ENCODE data around the gene ME1. TPM values are rescaled to one million over a fixed set of nuclear protein-coding genes. Genes with fewer than 3 reads are reported as not detected.

Gene ME1
- total and polyA plus RNA-seq, 9 of the 15 experiments (the other 6 are each of a cell fraction or from before 2014, with no cell fraction given): 3.2 to 10.4 (median 5.5) TPM

DNA sequence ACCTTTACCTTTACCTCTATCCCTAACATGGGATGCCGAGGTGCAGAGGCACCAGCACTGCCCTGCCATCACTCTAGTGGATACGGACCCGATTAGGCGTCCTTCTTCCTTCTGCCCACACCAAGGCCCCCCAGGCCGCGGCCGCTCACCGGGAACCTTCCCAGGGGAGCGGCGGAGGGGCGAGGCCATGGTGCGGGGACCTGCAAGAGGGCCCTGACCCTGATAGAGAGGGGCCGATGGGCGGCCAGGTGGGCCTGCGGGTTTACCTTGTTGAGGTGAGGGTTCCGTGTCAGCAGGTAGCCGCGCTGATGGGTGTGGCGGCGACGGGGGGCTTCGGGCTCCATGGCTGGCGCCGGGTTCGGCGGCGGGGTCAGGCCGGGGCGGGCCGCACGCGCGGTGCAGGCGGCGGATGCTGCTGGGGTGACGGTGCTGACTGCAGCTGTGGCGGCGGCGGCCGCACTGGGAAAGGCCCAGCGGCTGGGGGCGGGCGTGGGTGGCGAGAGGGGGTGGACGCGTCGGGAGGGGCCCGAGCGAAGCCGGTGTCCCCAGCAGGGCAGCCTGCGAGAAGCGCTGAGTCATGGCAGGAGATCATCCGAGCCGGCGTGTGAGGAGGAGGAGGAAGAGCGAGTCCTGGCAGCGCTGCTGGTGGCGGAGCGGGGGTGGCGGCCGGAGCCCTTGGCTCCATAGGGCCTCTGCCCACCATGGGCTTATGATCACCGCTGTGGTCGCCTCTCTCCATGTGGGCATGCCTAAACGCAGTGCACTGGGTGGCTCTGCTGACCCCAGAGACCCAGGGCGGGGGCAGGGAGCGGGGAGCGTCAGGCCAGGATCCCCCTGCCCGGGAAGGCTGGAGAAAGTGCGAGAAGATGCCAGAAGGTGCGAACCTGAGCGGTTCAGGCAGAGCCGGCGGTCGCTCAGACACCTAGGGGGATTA lies at the start of gene ME1 (continued):
- TF ChIP-seq MAZ (CRISPR knock-in tag; conservative IDR thresholded peaks at IDR 0.05 in 1 of 2, IDR thresholded peaks at IDR 0.05 in 1 of 2) (peak; percentile 84 to 93), U2AF1 (optimal IDR thresholded peaks at IDR 0.05; ENCODE audit: low read depth, low read length) (no peak), MAFF (IDR thresholded peaks at IDR 0.05; ENCODE audit: low read length) (peak; percentile 76; the same call in 1 of the 2 replicates), BDP1 (IDR thresholded peaks at IDR 0.05; ENCODE audit: insufficient read depth, insufficient read length) (no peak), ZNF589 (CRISPR knock-in tag; IDR thresholded peaks at IDR 0.05; ENCODE audit: low read depth) (no peak), FOXP1 (CRISPR knock-in tag; IDR thresholded peaks at IDR 0.05) (peak; percentile 77; the same call in 1 of the 2 replicates), KDM5B (IDR thresholded peaks at IDR 0.05; ENCODE audit: insufficient replicate concordance, low read depth, low read length) (peak; percentile 52), HDAC1 (IDR thresholded peaks at IDR 0.05) (peak in 1 of 2 experiments; percentile 80; a peak in 2 of 4 replicates), SREBF1 (IDR thresholded peaks at IDR 0.05; ENCODE audit: borderline replicate concordance, low read depth, low read length) (0 out of 2 replicates have a peak, but pooled peaks have one; percentile 33), TSC22D4 (tag; IDR thresholded peaks at IDR 0.05) (no peak), JUNB (CRISPR knock-in tag; conservative IDR thresholded peaks at IDR 0.05) (no peak), LEF1 (IDR thresholded peaks at IDR 0.05) (peak; percentile 25; the same call in 1 of the 2 replicates)
- TF ChIP-seq, protein P1, sequence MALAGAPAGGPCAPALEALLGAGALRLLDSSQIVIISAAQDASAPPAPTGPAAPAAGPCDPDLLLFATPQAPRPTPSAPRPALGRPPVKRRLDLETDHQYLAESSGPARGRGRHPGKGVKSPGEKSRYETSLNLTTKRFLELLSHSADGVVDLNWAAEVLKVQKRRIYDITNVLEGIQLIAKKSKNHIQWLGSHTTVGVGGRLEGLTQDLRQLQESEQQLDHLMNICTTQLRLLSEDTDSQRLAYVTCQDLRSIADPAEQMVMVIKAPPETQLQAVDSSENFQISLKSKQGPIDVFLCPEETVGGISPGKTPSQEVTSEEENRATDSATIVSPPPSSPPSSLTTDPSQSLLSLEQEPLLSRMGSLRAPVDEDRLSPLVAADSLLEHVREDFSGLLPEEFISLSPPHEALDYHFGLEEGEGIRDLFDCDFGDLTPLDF (CRISPR knock-in tag; IDR thresholded peaks at IDR 0.05): 0 out of 2 replicates have a peak, but pooled peaks have one; percentile 25
- TF ChIP-seq, protein P2, sequence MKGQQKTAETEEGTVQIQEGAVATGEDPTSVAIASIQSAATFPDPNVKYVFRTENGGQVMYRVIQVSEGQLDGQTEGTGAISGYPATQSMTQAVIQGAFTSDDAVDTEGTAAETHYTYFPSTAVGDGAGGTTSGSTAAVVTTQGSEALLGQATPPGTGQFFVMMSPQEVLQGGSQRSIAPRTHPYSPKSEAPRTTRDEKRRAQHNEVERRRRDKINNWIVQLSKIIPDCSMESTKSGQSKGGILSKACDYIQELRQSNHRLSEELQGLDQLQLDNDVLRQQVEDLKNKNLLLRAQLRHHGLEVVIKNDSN (CRISPR knock-in tag; IDR thresholded peaks at IDR 0.05): no peak
- TF ChIP-seq, protein P3, sequence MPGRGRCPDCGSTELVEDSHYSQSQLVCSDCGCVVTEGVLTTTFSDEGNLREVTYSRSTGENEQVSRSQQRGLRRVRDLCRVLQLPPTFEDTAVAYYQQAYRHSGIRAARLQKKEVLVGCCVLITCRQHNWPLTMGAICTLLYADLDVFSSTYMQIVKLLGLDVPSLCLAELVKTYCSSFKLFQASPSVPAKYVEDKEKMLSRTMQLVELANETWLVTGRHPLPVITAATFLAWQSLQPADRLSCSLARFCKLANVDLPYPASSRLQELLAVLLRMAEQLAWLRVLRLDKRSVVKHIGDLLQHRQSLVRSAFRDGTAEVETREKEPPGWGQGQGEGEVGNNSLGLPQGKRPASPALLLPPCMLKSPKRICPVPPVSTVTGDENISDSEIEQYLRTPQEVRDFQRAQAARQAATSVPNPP (IDR thresholded peaks at IDR 0.05; ENCODE audit: borderline replicate concordance, insufficient read depth, insufficient read length): no peak
- TF ChIP-seq, protein P4, sequence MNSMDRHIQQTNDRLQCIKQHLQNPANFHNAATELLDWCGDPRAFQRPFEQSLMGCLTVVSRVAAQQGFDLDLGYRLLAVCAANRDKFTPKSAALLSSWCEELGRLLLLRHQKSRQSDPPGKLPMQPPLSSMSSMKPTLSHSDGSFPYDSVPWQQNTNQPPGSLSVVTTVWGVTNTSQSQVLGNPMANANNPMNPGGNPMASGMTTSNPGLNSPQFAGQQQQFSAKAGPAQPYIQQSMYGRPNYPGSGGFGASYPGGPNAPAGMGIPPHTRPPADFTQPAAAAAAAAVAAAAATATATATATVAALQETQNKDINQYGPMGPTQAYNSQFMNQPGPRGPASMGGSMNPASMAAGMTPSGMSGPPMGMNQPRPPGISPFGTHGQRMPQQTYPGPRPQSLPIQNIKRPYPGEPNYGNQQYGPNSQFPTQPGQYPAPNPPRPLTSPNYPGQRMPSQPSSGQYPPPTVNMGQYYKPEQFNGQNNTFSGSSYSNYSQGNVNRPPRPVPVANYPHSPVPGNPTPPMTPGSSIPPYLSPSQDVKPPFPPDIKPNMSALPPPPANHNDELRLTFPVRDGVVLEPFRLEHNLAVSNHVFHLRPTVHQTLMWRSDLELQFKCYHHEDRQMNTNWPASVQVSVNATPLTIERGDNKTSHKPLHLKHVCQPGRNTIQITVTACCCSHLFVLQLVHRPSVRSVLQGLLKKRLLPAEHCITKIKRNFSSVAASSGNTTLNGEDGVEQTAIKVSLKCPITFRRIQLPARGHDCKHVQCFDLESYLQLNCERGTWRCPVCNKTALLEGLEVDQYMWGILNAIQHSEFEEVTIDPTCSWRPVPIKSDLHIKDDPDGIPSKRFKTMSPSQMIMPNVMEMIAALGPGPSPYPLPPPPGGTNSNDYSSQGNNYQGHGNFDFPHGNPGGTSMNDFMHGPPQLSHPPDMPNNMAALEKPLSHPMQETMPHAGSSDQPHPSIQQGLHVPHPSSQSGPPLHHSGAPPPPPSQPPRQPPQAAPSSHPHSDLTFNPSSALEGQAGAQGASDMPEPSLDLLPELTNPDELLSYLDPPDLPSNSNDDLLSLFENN (IDR thresholded peaks at IDR 0.05; ENCODE audit: low read depth in 2 of 2, low read length in 2 of 2): peak in 1 of 2 experiments; percentile 55; a peak in 1 of 4 replicates
- TF ChIP-seq, protein P5, sequence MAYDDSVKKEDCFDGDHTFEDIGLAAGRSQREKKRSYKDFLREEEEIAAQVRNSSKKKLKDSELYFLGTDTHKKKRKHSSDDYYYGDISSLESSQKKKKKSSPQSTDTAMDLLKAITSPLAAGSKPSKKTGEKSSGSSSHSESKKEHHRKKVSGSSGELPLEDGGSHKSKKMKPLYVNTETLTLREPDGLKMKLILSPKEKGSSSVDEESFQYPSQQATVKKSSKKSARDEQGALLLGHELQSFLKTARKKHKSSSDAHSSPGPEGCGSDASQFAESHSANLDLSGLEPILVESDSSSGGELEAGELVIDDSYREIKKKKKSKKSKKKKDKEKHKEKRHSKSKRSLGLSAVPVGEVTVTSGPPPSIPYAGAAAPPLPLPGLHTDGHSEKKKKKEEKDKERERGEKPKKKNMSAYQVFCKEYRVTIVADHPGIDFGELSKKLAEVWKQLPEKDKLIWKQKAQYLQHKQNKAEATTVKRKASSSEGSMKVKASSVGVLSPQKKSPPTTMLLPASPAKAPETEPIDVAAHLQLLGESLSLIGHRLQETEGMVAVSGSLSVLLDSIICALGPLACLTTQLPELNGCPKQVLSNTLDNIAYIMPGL (CRISPR knock-in tag; IDR thresholded peaks at IDR 0.05): 0 out of 2 replicates have a peak, but pooled peaks have one; percentile 46

Measured in K562 (cell line).